GM23338 (cell line): ENCODE measurements around the gene PPFIBP1. TPM values are rescaled to one million over a fixed set of nuclear protein-coding genes. Genes with fewer than 3 reads are reported as not detected.

Experiments used
- ATAC-seq: fragments of 200-7000 bp; cut with Tn5 transposase; 3 replicates; pipeline ENCODE4 v1.9.1; 2020
- DNase-seq: peaks from one replicate; pipeline ENCODE4 v3.0.0-alpha.2; 2015; ENCODE audit warnings: low spot score
- H2AFZ ChIP-seq: fragments of 200-600 bp; sonication (generic); 2 replicates; pipeline ENCODE4 v1.8.0; 2016; ENCODE audit warnings: antibody characterized with exemption, mild to moderate bottlenecking, moderate library complexity
- H3F3A ChIP-seq: fragments of 200-600 bp; sonication (generic); replicated peaks from 2 replicates; pipeline ENCODE4 v1.8.0; 2017; ENCODE audit warnings: antibody characterized with exemption, mixed run types, low read depth
- H3K27ac ChIP-seq: fragments of 200-600 bp; sonication (generic); 2 replicates; pipeline ENCODE4 v1.6.1; 2016; ENCODE audit warnings: low read depth
- H3K27me3 ChIP-seq: fragments of 200-600 bp; sonication (generic); 2 replicates; pipeline ENCODE4 v1.8.0; 2016; ENCODE audit warnings: mild to moderate bottlenecking, mixed run types, moderate library complexity; ENCODE audit not compliant: insufficient read depth
- H3K36me3 ChIP-seq: fragments of 200-600 bp; sonication (generic); 2 replicates; pipeline ENCODE4 v1.8.0; 2016; ENCODE audit warnings: mild to moderate bottlenecking; ENCODE audit not compliant: insufficient read depth
- H3K4me1 ChIP-seq: fragments of 200-600 bp; sonication (generic); 2 replicates; pipeline ENCODE4 v1.8.0; 2016; ENCODE audit warnings: mild to moderate bottlenecking, moderate library complexity; ENCODE audit not compliant: insufficient read depth
- H3K4me2 ChIP-seq: fragments of 200-600 bp; sonication (generic); 2 replicates; pipeline ENCODE4 v1.7.1; 2017; ENCODE audit warnings: mixed run types
- H3K4me3 ChIP-seq: fragments of 200-600 bp; sonication (generic); 2 replicates; pipeline ENCODE4 v1.6.1; 2016; ENCODE audit warnings: mixed run types
- H3K79me2 ChIP-seq: fragments of 200-600 bp; sonication (generic); replicated peaks from 2 replicates; pipeline ENCODE4 v1.8.0; 2017; ENCODE audit warnings: mild to moderate bottlenecking; ENCODE audit not compliant: insufficient read depth
- H3K9me2 ChIP-seq: fragments of 200-600 bp; sonication (generic); 2 replicates; pipeline ENCODE4 v1.8.0; 2017; ENCODE audit not compliant: insufficient read depth
- H4K20me1 ChIP-seq: fragments of 200-600 bp; sonication (generic); replicated peaks from 2 replicates; pipeline ENCODE4 v1.8.0; 2017; ENCODE audit warnings: mild to moderate bottlenecking; ENCODE audit not compliant: insufficient read depth
- H3K27ac Mint-ChIP-seq: 2 replicates; pipeline ENCODE4 v1.8.0; 2020; ENCODE audit warnings: inconsistent platforms, mild to moderate bottlenecking, moderate library complexity, mixed read lengths
- H3K27me3 Mint-ChIP-seq: 3 replicates; pipeline ENCODE4 v1.8.0; 2022; ENCODE audit warnings: low read depth, mild to moderate bottlenecking, moderate library complexity, mixed read lengths, inconsistent platforms; ENCODE audit not compliant: insufficient read depth, poor library complexity
- H3K36me3 Mint-ChIP-seq: 3 replicates; pipeline ENCODE4 v1.8.0; 2021; ENCODE audit warnings: low read depth, mild to moderate bottlenecking, inconsistent platforms, moderate library complexity, mixed read lengths
- H3K4me1 Mint-ChIP-seq: 3 replicates; pipeline ENCODE4 v1.8.0; 2020; ENCODE audit warnings: mild to moderate bottlenecking, inconsistent platforms, mixed read lengths
- H3K4me3 Mint-ChIP-seq: 3 replicates; pipeline ENCODE4 v1.8.0; 2021; ENCODE audit warnings: moderate library complexity, mild to moderate bottlenecking, inconsistent platforms, mixed read lengths
- H3K9me3 Mint-ChIP-seq: 3 replicates; pipeline ENCODE4 v1.8.0; 2020; ENCODE audit warnings: moderate library complexity, mild to moderate bottlenecking, inconsistent platforms, mixed read lengths
- ETS1 ChIP-seq: IDR thresholded peaks from 2 replicates; pipeline ENCODE4 v1.6.1; 2016; ENCODE audit warnings: antibody characterized with exemption
- EZH2 ChIP-seq: fragments of 200-600 bp; sonication (generic); IDR thresholded peaks from one replicate; pipeline ENCODE4 v1.8.0; 2017; ENCODE audit warnings: antibody characterized with exemption, mild to moderate bottlenecking, low read depth; ENCODE audit not compliant: unreplicated experiment
- NANOG ChIP-seq: IDR thresholded peaks from 2 replicates; pipeline ENCODE4 v1.6.1; 2016; ENCODE audit warnings: antibody characterized with exemption, borderline replicate concordance
- POLR2AphosphoS5 ChIP-seq: IDR thresholded peaks from 2 replicates; pipeline ENCODE4 v1.6.1; 2016; ENCODE audit warnings: antibody characterized with exemption, low read depth
- REST ChIP-seq: IDR thresholded peaks from one replicate; pipeline ENCODE4 v1.6.1; 2018; ENCODE audit warnings: antibody characterized with exemption; ENCODE audit not compliant: unreplicated experiment
- STAT1 ChIP-seq: IDR thresholded peaks from one replicate; pipeline ENCODE4 v1.6.1; 2016; ENCODE audit warnings: antibody characterized with exemption; ENCODE audit not compliant: unreplicated experiment
- ZNF331 ChIP-seq: fragments of 250-450 bp; sonication (Bioruptor Pico); IDR thresholded peaks from 2 replicates; pipeline ENCODE4 v1.5.0; 2020; ENCODE audit warnings: low read depth, mild to moderate bottlenecking, moderate library complexity
- ZNF462 ChIP-seq: fragments of 250-450 bp; sonication (Bioruptor Pico); IDR thresholded peaks from 2 replicates; pipeline ENCODE4 v1.5.0; 2020; ENCODE audit warnings: mild to moderate bottlenecking, moderate library complexity
- polyA plus RNA-seq: library from polyadenylated mRNA; unstranded; fragments of >200 nt; fragmentation: Nextera tagmentation; extraction: Ambion mirVana; gene quantifications from 2 replicates; pipeline ENCODE4 v1.2.1, GENCODE V29; 2016
- total RNA-seq: library from RNA; depleted of rRNA; stranded (reverse); fragments of >200 nt; shearing (Covaris generic); gene quantifications from 2 replicates; pipeline ENCODE4 v1.2.3, GENCODE V29; 2014

Gene PPFIBP1
- total and polyA plus RNA-seq, 2 experiments from 2014 or later = 33.2 to 41.9 TPM

GRCh38 chr12:27535318-27535717 lies 11.3 kb downstream of the PPFIBP1 start:
- Histone ChIP-seq H3K4me2 (no peak overlapping the region), H4K20me1 (peaks cover 12% of the 10 kb centered on the region), H3K79me2 (peaks cover 99% of the 10 kb centered on the region), H3K27me3 (no peaks in the 10 kb centered on the region), H3K27ac (no peak overlapping the region), H3K36me3 (no peaks in the 10 kb centered on the region), H2AFZ (no peak overlapping the region), H3K4me3 (no peak overlapping the region), H3F3A (no peaks in the 10 kb centered on the region), H3K9me2 (0 out of 2 replicates have a peak, but pooled peaks cover 5% of the 10 kb centered on the region), H3K4me1 (peaks cover 18% of the 10 kb centered on the region)
- no peak overlapping the region for H3K4me3 Mint-ChIP-seq
- TF ChIP-seq ETS1 (no peak), POLR2AphosphoS5 (no peak), ZNF331 (CRISPR knock-in tag) (no peak)
- ATAC-seq (no peak), DNase-seq (no peak)
- H3K4me1 Mint-ChIP-seq = peaks cover 32% of the 10 kb centered on the region
- no peaks in the 10 kb centered on the region for H3K36me3 Mint-ChIP-seq
- H3K9me3 Mint-ChIP-seq = no peaks in the 10 kb centered on the region
- H3K27me3 Mint-ChIP-seq = peaks cover 1% of the 10 kb centered on the region
- H3K27ac Mint-ChIP-seq = no peak overlapping the region

GRCh38 chr12:27537855-27538675 lies 14.1 kb downstream of the PPFIBP1 start:
- Histone ChIP-seq H3F3A (no peaks in the 10 kb centered on the region), H3K36me3 (no peaks in the 10 kb centered on the region), H3K79me2 (peaks cover 95% of the 10 kb centered on the region), H3K4me3 (no peak overlapping the region), H4K20me1 (peaks cover 12% of the 10 kb centered on the region), H2AFZ (no peak overlapping the region), H3K9me2 (0 out of 2 replicates have a peak, but pooled peaks cover 5% of the 10 kb centered on the region), H3K4me2 (no peak overlapping the region), H3K27me3 (no peaks in the 10 kb centered on the region), H3K27ac (no peak overlapping the region), H3K4me1 (peaks cover 11% of the 10 kb centered on the region; the same call in 1 of the 2 replicates)
- Mint-ChIP-seq H3K27ac (no peak overlapping the region), H3K4me3 (no peak overlapping the region), H3K4me1 (peaks cover 39% of the 10 kb centered on the region), H3K9me3 (no peaks in the 10 kb centered on the region), H3K27me3 (no peaks in the 10 kb centered on the region), H3K36me3 (no peaks in the 10 kb centered on the region)
- no peak for ATAC-seq
- DNase-seq = no peak
- TF ChIP-seq ZNF462 (CRISPR knock-in tag) (no peak), NANOG (no peak), REST (no peak), ZNF331 (CRISPR knock-in tag) (no peak), STAT1 (no peak), EZH2 (no peak)
